ENCODE measurements around the gene ETNK1.

GRCh38 chr12:22609501-22609900, 15.5 kb upstream of the ETNK1 start:
- no peak for TF ChIP-seq EZH2 (IDR thresholded peaks at IDR 0.05; ENCODE audit: insufficient read depth, poor library complexity, severe bottlenecking)
- TF ChIP-seq EZH2phosphoT487 (IDR thresholded peaks at IDR 0.05; ENCODE audit: insufficient read depth, low read depth), result no peak

All from GM23248 (cell line).